NB4 (cell line): Measurements from ENCODE around the gene ZSCAN12.

ENCODE experiments used
- MYC ChIP-seq: IDR thresholded peaks from 2 replicates; pipeline ENCODE4 v1.6.1; 2011; ENCODE audit warnings: low read depth, low read length
- POLR2A ChIP-seq: IDR thresholded peaks from 2 replicates; pipeline ENCODE4 v1.6.1; 2011; ENCODE audit warnings: mild to moderate bottlenecking; ENCODE audit not compliant: insufficient read length; ENCODE audit errors: extremely low read depth
- TF ChIP-seq, protein P1 (sequence below): IDR thresholded peaks from one replicate; pipeline ENCODE4 v1.5.1; 2012; ENCODE audit warnings: low read depth, low read length
- TF ChIP-seq, protein P2 (sequence below): IDR thresholded peaks from 2 replicates; pipeline ENCODE4 v1.6.1; 2011; ENCODE audit warnings: low read depth, low read length

DNA sequence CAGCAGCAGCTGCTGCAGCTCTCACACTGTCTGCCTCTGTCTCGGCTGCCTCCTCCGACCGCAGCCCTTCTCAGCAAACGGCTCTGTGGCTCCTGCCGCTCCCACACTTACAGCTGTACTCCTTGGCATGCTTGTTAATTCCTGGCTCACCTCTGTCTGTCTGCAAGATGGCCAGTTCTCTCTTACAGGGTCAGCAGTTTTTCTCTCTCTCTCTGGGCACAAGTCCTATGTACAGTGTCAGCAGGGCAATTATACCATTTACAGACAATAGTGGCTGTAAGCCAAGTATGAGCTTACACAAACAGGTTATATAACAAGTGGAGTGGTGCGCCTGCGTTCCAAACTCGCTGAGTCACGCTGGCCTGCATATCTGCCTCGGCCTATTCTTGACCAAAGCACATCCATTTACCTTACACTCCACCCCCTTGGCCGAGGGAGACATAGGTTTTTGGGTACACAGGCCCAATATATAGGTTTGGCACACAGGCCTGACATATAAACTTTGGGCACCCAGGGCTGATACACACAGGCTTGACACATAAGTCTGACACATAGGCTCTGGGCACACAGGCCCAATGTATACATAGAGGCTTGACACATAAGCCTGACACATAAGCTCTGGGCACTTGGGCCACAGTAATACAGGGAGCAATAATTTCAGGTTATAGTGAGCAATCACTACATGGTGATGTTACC is 45.4 kb downstream of the ZSCAN12 start:
- TF ChIP-seq, protein P1, sequence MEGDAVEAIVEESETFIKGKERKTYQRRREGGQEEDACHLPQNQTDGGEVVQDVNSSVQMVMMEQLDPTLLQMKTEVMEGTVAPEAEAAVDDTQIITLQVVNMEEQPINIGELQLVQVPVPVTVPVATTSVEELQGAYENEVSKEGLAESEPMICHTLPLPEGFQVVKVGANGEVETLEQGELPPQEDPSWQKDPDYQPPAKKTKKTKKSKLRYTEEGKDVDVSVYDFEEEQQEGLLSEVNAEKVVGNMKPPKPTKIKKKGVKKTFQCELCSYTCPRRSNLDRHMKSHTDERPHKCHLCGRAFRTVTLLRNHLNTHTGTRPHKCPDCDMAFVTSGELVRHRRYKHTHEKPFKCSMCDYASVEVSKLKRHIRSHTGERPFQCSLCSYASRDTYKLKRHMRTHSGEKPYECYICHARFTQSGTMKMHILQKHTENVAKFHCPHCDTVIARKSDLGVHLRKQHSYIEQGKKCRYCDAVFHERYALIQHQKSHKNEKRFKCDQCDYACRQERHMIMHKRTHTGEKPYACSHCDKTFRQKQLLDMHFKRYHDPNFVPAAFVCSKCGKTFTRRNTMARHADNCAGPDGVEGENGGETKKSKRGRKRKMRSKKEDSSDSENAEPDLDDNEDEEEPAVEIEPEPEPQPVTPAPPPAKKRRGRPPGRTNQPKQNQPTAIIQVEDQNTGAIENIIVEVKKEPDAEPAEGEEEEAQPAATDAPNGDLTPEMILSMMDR = no peak
- TF ChIP-seq POLR2A = no peak
- TF ChIP-seq, protein P2, sequence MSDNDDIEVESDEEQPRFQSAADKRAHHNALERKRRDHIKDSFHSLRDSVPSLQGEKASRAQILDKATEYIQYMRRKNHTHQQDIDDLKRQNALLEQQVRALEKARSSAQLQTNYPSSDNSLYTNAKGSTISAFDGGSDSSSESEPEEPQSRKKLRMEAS = no peak
- TF ChIP-seq MYC = no peak
